GM23338 (cell line): ENCODE data around the gene GDF7.

ENCODE experiments used
- ETS1 ChIP-seq: IDR thresholded peaks from 2 replicates; pipeline ENCODE4 v1.6.1; 2016; ENCODE audit warnings: antibody characterized with exemption
- EZH2 ChIP-seq: fragments of 200-600 bp; sonication (generic); IDR thresholded peaks from one replicate; pipeline ENCODE4 v1.8.0; 2017; ENCODE audit warnings: antibody characterized with exemption, mild to moderate bottlenecking, low read depth; ENCODE audit not compliant: unreplicated experiment
- JUNB ChIP-seq: IDR thresholded peaks from one replicate; pipeline ENCODE4 v1.6.1; 2016; ENCODE audit warnings: antibody characterized with exemption; ENCODE audit not compliant: unreplicated experiment
- POLR2AphosphoS5 ChIP-seq: IDR thresholded peaks from 2 replicates; pipeline ENCODE4 v1.6.1; 2016; ENCODE audit warnings: antibody characterized with exemption, low read depth
- REST ChIP-seq: IDR thresholded peaks from one replicate; pipeline ENCODE4 v1.6.1; 2018; ENCODE audit warnings: antibody characterized with exemption; ENCODE audit not compliant: unreplicated experiment
- ZNF114 ChIP-seq: fragments of 250-450 bp; sonication (Bioruptor Pico); IDR thresholded peaks from 2 replicates; pipeline ENCODE4 v1.5.0; 2020; ENCODE audit warnings: mild to moderate bottlenecking, moderate library complexity
- TF ChIP-seq, protein P1 (sequence below), 2 experiments: fragments of 200-600 bp in 1 of 2; sonication (generic) in 1 of 2; conservative IDR thresholded peaks; 2 replicates each; pipeline versions ENCODE4 v1.5.1 to v1.6.1; 2016 to 2017; ENCODE audit warnings: antibody characterized with exemption in 2 of 2, low read depth in 2 of 2, mild to moderate bottlenecking in 2 of 2, moderate library complexity in 1 of 2

GRCh38 chr2:20633001-20633400, 33.9 kb upstream of the GDF7 start:
- TF ChIP-seq, protein P1, sequence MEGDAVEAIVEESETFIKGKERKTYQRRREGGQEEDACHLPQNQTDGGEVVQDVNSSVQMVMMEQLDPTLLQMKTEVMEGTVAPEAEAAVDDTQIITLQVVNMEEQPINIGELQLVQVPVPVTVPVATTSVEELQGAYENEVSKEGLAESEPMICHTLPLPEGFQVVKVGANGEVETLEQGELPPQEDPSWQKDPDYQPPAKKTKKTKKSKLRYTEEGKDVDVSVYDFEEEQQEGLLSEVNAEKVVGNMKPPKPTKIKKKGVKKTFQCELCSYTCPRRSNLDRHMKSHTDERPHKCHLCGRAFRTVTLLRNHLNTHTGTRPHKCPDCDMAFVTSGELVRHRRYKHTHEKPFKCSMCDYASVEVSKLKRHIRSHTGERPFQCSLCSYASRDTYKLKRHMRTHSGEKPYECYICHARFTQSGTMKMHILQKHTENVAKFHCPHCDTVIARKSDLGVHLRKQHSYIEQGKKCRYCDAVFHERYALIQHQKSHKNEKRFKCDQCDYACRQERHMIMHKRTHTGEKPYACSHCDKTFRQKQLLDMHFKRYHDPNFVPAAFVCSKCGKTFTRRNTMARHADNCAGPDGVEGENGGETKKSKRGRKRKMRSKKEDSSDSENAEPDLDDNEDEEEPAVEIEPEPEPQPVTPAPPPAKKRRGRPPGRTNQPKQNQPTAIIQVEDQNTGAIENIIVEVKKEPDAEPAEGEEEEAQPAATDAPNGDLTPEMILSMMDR (conservative IDR thresholded peaks at IDR 0.05; ENCODE audit: low read depth in 2 of 2), result no peak
- TF ChIP-seq REST (no peak), JUNB (no peak), ZNF114 (CRISPR knock-in tag) (no peak), POLR2AphosphoS5 (no peak), ETS1 (no peak), EZH2 (no peak)
